GM18508 (cell line): ENCODE measurements around the gene RALBP1.

ENCODE experiments used
- ATAC-seq: cut with Tn5 transposase; IDR thresholded peaks from one replicate; pipeline ENCODE4 v1.9.1; 2021; ENCODE audit warnings: moderate number of reproducible peaks; ENCODE audit not compliant: insufficient read depth, unreplicated experiment

Gene RALBP1

GRCh38 chr18:9506046-9506792 lies 30.9 kb downstream of the RALBP1 start:
- no peak for ATAC-seq

GRCh38 chr18:9507565-9508088 lies 32.3 kb downstream of the RALBP1 start:
- no peak for ATAC-seq

GRCh38 chr18:9508446-9509025 lies 33.2 kb downstream of the RALBP1 start:
- ATAC-seq = no peak

- no peak for ATAC-seq
Measured at GRCh38 chr18:9513971-9514512, 38.7 kb downstream of the RALBP1 start.

GRCh38 chr18:9516437-9517064 lies 41.2 kb downstream of the RALBP1 start:
- no peak for ATAC-seq

GRCh38 chr18:9517869-9518268 lies 42.6 kb downstream of the RALBP1 start:
- ATAC-seq = no peak

GRCh38 chr18:9519399-9519798 lies 44.1 kb downstream of the RALBP1 start:
- no peak for ATAC-seq

GRCh38 chr18:9520666-9521065 lies 45.4 kb downstream of the RALBP1 start:
- no peak for ATAC-seq

- ATAC-seq = no peak
Measured at GRCh38 chr18:9521770-9522169, 46.5 kb downstream of the RALBP1 start.

GRCh38 chr18:9522952-9523351 lies 47.6 kb downstream of the RALBP1 start:
- no peak for ATAC-seq

- ATAC-seq = no peak
Measured at GRCh38 chr18:9526458-9526857, 51.1 kb downstream of the RALBP1 start.

GRCh38 chr18:9530226-9531009 lies 55.1 kb downstream of the RALBP1 start:
- ATAC-seq = no peak

- no peak for ATAC-seq
Measured at GRCh38 chr18:9531791-9532410, 56.6 kb downstream of the RALBP1 start.

GRCh38 chr18:9534844-9535243 lies 59.5 kb downstream of the RALBP1 start:
- ATAC-seq = no peak

GRCh38 chr18:9535430-9535991 lies 60.2 kb downstream of the RALBP1 start:
- ATAC-seq = no peak

- no peak for ATAC-seq
Measured at GRCh38 chr18:9536354-9537152, 61.2 kb downstream of the RALBP1 start.

GRCh38 chr18:9537677-9538076 lies 62.4 kb downstream of the RALBP1 start:
- ATAC-seq = no peak

- no peak for ATAC-seq
Measured at GRCh38 chr18:9539283-9539682, 64.0 kb downstream of the RALBP1 start.

- no peak for ATAC-seq
Measured at GRCh38 chr18:9539938-9540337, 64.6 kb downstream of the RALBP1 start.
